NCI-H1417 (cell line): ENCODE results near the gene PARD6G.

ENCODE experiments used
- DNase-seq, 3 experiments: peaks; one replicate each; lab custom pipeline; 2025; lab: John Stamatoyannopoulos, UW

Gene PARD6G

DNA sequence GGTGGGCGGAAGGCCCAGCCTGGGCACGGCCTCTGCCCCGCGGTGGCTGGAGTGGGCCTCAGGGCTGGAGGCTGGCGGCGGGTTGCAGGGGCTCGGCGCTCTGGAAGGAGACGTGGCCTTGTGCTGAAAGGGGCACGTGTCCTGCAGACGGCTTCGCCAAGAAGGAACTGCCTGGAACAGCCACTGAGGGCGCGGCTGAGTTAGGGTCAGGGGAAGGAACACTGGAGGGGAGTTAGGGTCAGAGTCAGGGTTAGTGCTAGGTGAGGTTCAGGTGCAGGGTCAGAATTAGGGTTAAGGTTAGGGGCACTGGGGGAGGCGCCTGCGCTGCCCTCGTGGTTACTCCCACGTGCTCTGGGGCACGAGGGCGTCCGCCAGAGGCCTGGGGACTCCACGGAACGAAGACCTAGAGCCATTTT lies 139.2 kb downstream of the PARD6G start:
- no peak for DNase-seq

GRCh38 chr18:80107426-80107825 lies 139.9 kb downstream of the PARD6G start:
- DNase-seq = no peak
